ENCODE data around the gene CENPP.
"Not testable (repeated sequence)": the region's sequence is repeated elsewhere in the genome, so short reads cannot be mapped to it uniquely, and the experiment has no call there.

The CENPP gene

GRCh38 chr9:92616199-92616641, 290.5 kb downstream of the CENPP start:
- Histone ChIP-seq H3K9me3 (ENCODE audit: low read length) (no peaks in the 10 kb centered on the region), H3K27ac (ENCODE audit: low read depth, low read length) (peak overlapping the region; percentile 50), H3K4me3 (ENCODE audit: low read depth in 1 of 2, low read length in 2 of 2) (peak overlapping the region in 1 of 2 donors; percentile 1), H3K27me3 (ENCODE audit: control insufficient read depth in 1 of 2, insufficient read depth in 2 of 2, low read length in 2 of 2) (no peaks in the 10 kb centered on the region), H3K9ac (ENCODE audit: low read length) (no peak overlapping the region), H3K4me1 (ENCODE audit: insufficient read depth, low read length) (peaks cover 70% of the 10 kb centered on the region), H3K36me3 (ENCODE audit: insufficient read depth, low read length) (peaks cover 6% of the 10 kb centered on the region)

GRCh38 chr9:92616655-92617111, 290.9 kb downstream of the CENPP start:
- Histone ChIP-seq H3K36me3 (ENCODE audit: insufficient read depth, low read length) (peaks cover 6% of the 10 kb centered on the region), H3K27ac (ENCODE audit: low read depth, low read length) (peak overlapping the region; percentile 50), H3K9ac (ENCODE audit: low read length) (no peak overlapping the region), H3K4me3 (ENCODE audit: low read depth in 1 of 2, low read length in 2 of 2) (peak overlapping the region in 1 of 2 donors; percentile 1), H3K27me3 (ENCODE audit: control insufficient read depth in 1 of 2, insufficient read depth in 2 of 2, low read length in 2 of 2) (no peaks in the 10 kb centered on the region), H3K9me3 (ENCODE audit: low read length) (no peaks in the 10 kb centered on the region), H3K4me1 (ENCODE audit: insufficient read depth, low read length) (peaks cover 65% of the 10 kb centered on the region)

- H3K9ac ChIP-seq (ENCODE audit: low read length) = no peak overlapping the region
- no peak overlapping the region for H3K4me3 ChIP-seq (ENCODE audit: low read depth in 1 of 2, low read length in 2 of 2)
- H3K27me3 ChIP-seq (ENCODE audit: control insufficient read depth in 1 of 2, insufficient read depth in 2 of 2, low read length in 2 of 2) = no peaks in the 10 kb centered on the region
- no peaks in the 10 kb centered on the region for H3K36me3 ChIP-seq (ENCODE audit: insufficient read depth, low read length)
- no peaks in the 10 kb centered on the region for H3K9me3 ChIP-seq (ENCODE audit: low read length)
- peaks cover 59% of the 10 kb centered on the region for H3K4me1 ChIP-seq (ENCODE audit: insufficient read depth, low read length)
- H3K27ac ChIP-seq (ENCODE audit: low read depth, low read length) = peak overlapping the region; percentile 50
These were observed 291.6 kb downstream of the CENPP start for GRCh38 chr9:92617195-92617813.

- Histone ChIP-seq H3K9ac (ENCODE audit: low read length) (no peak overlapping the region), H3K27me3 (ENCODE audit: control insufficient read depth in 1 of 2, insufficient read depth in 2 of 2, low read length in 2 of 2) (no peaks in the 10 kb centered on the region), H3K4me1 (ENCODE audit: insufficient read depth, low read length) (peaks cover 58% of the 10 kb centered on the region), H3K4me3 (ENCODE audit: low read depth in 1 of 2, low read length in 2 of 2) (no peak overlapping the region), H3K27ac (ENCODE audit: low read depth, low read length) (peak overlapping the region; percentile 50), H3K36me3 (ENCODE audit: insufficient read depth, low read length) (no peaks in the 10 kb centered on the region), H3K9me3 (ENCODE audit: low read length) (no peaks in the 10 kb centered on the region)
These were observed 292.3 kb downstream of the CENPP start for GRCh38 chr9:92617951-92618510.

- no peaks in the 10 kb centered on the region for H3K36me3 ChIP-seq (ENCODE audit: insufficient read depth, low read length)
- H3K9ac ChIP-seq (ENCODE audit: low read length) = no peak overlapping the region
- peak overlapping the region; percentile 63 for H3K27ac ChIP-seq (ENCODE audit: low read depth, low read length)
- no peaks in the 10 kb centered on the region for H3K27me3 ChIP-seq (ENCODE audit: control insufficient read depth in 1 of 2, insufficient read depth in 2 of 2, low read length in 2 of 2)
- H3K4me3 ChIP-seq (ENCODE audit: low read depth in 1 of 2, low read length in 2 of 2) = no peak overlapping the region
- no peaks in the 10 kb centered on the region for H3K9me3 ChIP-seq (ENCODE audit: low read length)
- peaks cover 58% of the 10 kb centered on the region for H3K4me1 ChIP-seq (ENCODE audit: insufficient read depth, low read length)
These were observed 293.0 kb downstream of the CENPP start for GRCh38 chr9:92618633-92619225.

GRCh38 chr9:92619601-92620300, 294.0 kb downstream of the CENPP start:
- Histone ChIP-seq H3K36me3 (ENCODE audit: insufficient read depth, low read length) (no peaks in the 10 kb centered on the region), H3K9me3 (ENCODE audit: low read length) (no peaks in the 10 kb centered on the region), H3K4me1 (ENCODE audit: insufficient read depth, low read length) (peaks cover 60% of the 10 kb centered on the region), H3K9ac (ENCODE audit: low read length) (no peak overlapping the region), H3K27ac (ENCODE audit: low read depth, low read length) (peak overlapping the region; percentile 60), H3K4me3 (ENCODE audit: low read depth in 1 of 2, low read length in 2 of 2) (no peak overlapping the region), H3K27me3 (ENCODE audit: control insufficient read depth in 1 of 2, insufficient read depth in 2 of 2, low read length in 2 of 2) (no peaks in the 10 kb centered on the region)

- peak overlapping the region; percentile 60 for H3K27ac ChIP-seq (ENCODE audit: low read depth, low read length)
- no peak overlapping the region for H3K4me3 ChIP-seq (ENCODE audit: low read depth in 1 of 2, low read length in 2 of 2)
- H3K27me3 ChIP-seq (ENCODE audit: control insufficient read depth in 1 of 2, insufficient read depth in 2 of 2, low read length in 2 of 2) = no peaks in the 10 kb centered on the region
- H3K9ac ChIP-seq (ENCODE audit: low read length) = no peak overlapping the region
- H3K4me1 ChIP-seq (ENCODE audit: insufficient read depth, low read length) = peaks cover 52% of the 10 kb centered on the region
- H3K36me3 ChIP-seq (ENCODE audit: insufficient read depth, low read length) = no peaks in the 10 kb centered on the region
- no peaks in the 10 kb centered on the region for H3K9me3 ChIP-seq (ENCODE audit: low read length)
These were observed 295.1 kb downstream of the CENPP start for GRCh38 chr9:92620845-92621244.

- H3K9ac ChIP-seq (ENCODE audit: low read length); H3K27ac ChIP-seq (ENCODE audit: low read depth, low read length); H3K9me3 ChIP-seq (ENCODE audit: low read length); H3K27me3 ChIP-seq (ENCODE audit: control insufficient read depth in 1 of 2, insufficient read depth in 2 of 2, low read length in 2 of 2); H3K4me3 ChIP-seq (ENCODE audit: low read depth in 1 of 2, low read length in 2 of 2); H3K36me3 ChIP-seq (ENCODE audit: insufficient read depth, low read length): not testable (repeated sequence)
- peaks cover 21% of the 10 kb centered on the region for H3K4me1 ChIP-seq (ENCODE audit: insufficient read depth, low read length)
These were observed 298.2 kb downstream of the CENPP start for GRCh38 chr9:92623936-92624335.

- no peak overlapping the region for H3K9ac ChIP-seq (ENCODE audit: low read length)
- no peaks in the 10 kb centered on the region for H3K27me3 ChIP-seq (ENCODE audit: control insufficient read depth in 1 of 2, insufficient read depth in 2 of 2, low read length in 2 of 2)
- no peaks in the 10 kb centered on the region for H3K9me3 ChIP-seq (ENCODE audit: low read length)
- H3K36me3 ChIP-seq (ENCODE audit: insufficient read depth, low read length) = no peaks in the 10 kb centered on the region
- H3K4me1 ChIP-seq (ENCODE audit: insufficient read depth, low read length) = peaks cover 3% of the 10 kb centered on the region
- no peak overlapping the region for H3K4me3 ChIP-seq (ENCODE audit: low read depth in 1 of 2, low read length in 2 of 2)
- H3K27ac ChIP-seq (ENCODE audit: low read depth, low read length) = no peak overlapping the region
These were observed 300.7 kb downstream of the CENPP start for GRCh38 chr9:92626484-92626883.

- H3K9me3 ChIP-seq (ENCODE audit: low read length) = no peaks in the 10 kb centered on the region
- H3K27ac ChIP-seq (ENCODE audit: low read depth, low read length) = no peak overlapping the region
- H3K9ac ChIP-seq (ENCODE audit: low read length) = no peak overlapping the region
- H3K27me3 ChIP-seq (ENCODE audit: control insufficient read depth in 1 of 2, insufficient read depth in 2 of 2, low read length in 2 of 2) = no peaks in the 10 kb centered on the region
- H3K4me3 ChIP-seq (ENCODE audit: low read depth in 1 of 2, low read length in 2 of 2) = no peak overlapping the region
- H3K36me3 ChIP-seq (ENCODE audit: insufficient read depth, low read length) = peaks cover 5% of the 10 kb centered on the region
- H3K4me1 ChIP-seq (ENCODE audit: insufficient read depth, low read length) = peaks cover 3% of the 10 kb centered on the region
These were observed 301.9 kb downstream of the CENPP start for GRCh38 chr9:92627651-92628050.

- H3K27ac ChIP-seq (ENCODE audit: low read depth, low read length) = no peak overlapping the region
- H3K9ac ChIP-seq (ENCODE audit: low read length) = no peak overlapping the region
- no peak overlapping the region for H3K4me3 ChIP-seq (ENCODE audit: low read depth in 1 of 2, low read length in 2 of 2)
- no peaks in the 10 kb centered on the region for H3K27me3 ChIP-seq (ENCODE audit: control insufficient read depth in 1 of 2, insufficient read depth in 2 of 2, low read length in 2 of 2)
- H3K36me3 ChIP-seq (ENCODE audit: insufficient read depth, low read length) = peaks cover 25% of the 10 kb centered on the region
- H3K4me1 ChIP-seq (ENCODE audit: insufficient read depth, low read length) = peaks cover 13% of the 10 kb centered on the region
- H3K9me3 ChIP-seq (ENCODE audit: low read length) = no peaks in the 10 kb centered on the region
These were observed 305.9 kb downstream of the CENPP start for GRCh38 chr9:92631452-92632343.

Measured in muscle layer of colon (tissue), 2 donors.